ENCODE measurements around the gene TRIM54.
"Not testable (repeated sequence)": the region's sequence is repeated elsewhere in the genome, so short reads cannot be mapped to it uniquely, and the experiment has no call there.

TRIM54 gene

DNA sequence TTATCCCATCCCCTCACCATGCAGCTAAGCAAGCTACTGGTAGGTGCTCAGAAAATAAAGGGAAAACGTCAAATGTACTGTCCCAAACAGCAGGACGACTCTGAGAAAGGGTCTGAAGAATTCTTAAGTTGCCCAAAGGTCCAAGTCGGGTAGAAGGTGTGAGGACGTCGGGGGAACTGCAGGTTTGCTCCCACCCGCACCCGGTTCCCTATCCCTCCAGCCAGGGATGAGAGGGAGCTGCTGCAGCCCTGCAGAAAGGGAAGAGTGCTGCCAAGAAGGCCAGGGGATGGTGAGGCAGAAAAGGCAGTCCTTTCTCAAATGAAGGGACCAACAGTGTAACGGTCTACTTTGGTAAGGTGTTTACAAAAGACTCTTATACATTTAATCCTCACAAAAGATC lies 32.9 kb downstream of the TRIM54 start:
- DNase-seq, result no peak

DNA sequence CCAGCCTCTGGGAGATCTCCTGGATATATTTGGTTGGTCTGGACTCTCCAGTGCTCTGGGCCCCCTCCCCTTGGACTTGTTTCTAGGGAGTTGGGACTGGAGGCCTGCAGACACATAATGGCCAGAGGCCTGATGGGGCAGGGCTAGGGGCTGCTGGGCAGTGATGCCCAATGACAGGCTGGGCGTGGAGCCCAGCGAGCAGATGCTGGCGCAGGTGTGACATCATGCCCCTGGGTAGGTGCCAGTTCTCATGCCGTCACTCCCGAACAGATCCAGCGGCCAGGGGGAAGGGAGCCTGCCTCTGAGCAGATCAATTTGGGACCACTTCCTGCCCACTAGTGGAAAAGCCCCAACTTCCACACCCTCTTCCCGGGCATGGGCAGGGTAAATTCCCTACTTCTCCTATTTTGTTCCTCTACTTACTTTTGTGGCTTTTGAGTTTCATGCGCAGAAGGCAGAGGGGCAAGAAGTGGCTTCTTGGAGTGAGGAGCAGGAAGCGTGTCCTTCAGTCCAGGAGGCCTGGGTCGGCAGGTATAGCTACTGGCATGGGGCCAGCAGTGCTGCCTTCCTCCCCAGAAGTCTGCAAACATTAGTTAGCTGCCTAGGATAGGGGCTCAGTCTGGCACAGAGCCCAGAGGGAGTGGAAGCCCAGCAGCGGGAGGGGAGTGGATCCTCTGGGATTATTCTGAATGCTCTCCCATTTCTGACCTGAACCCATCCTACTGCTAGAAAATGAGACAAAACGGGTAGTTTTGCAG lies 34.6 kb downstream of the TRIM54 start:
- DNase-seq, result no peak

DNA sequence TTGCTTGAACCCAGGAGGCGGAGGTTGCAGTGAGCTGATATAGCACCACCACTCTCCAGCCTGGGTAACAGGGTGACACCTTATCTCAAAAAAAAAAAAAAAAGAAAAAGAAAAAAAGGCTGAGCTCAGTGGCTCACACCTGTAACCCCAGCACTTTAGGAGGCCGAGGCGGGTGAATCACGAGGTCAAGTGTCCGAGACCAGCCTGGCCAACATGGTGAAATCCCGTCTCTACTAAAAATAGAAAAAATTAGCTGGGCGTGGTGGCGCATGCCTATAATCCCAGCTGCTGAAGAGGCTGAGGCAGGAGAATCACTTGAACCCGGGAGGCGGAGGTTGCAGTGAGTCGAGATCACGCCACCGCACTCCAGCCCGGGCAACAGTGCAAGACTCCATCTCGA lies 37.6 kb downstream of the TRIM54 start:
- DNase-seq, result not testable (repeated sequence)

DNA sequence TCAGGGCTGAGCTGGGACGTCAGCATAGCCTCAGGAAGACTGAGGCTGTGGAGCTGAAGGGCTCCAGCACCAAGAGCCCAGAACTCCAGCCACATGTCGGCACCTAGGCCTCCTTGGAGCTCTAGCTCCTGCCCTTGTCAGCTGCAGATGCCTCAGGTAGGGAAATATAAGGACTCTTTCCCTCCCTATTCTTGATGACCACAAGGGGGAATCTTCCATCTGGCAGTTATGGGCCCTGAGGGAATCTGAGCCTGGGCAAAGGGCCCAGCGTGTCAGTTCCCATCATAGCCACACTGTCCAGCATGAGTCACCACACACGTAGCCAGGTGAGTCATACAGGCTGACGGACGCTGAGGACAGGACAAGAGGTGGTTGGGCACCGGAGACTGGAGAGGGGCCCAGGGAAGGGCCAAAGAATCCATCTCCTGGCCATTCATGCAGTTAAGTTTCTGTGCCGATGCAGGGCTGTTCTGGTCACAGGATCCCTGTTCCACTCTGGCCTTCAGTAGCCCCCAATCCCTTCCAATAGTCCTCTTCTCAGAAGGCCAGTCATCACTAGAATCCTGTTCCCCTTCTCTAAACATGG lies 38.8 kb downstream of the TRIM54 start:
- no peak for DNase-seq

DNA sequence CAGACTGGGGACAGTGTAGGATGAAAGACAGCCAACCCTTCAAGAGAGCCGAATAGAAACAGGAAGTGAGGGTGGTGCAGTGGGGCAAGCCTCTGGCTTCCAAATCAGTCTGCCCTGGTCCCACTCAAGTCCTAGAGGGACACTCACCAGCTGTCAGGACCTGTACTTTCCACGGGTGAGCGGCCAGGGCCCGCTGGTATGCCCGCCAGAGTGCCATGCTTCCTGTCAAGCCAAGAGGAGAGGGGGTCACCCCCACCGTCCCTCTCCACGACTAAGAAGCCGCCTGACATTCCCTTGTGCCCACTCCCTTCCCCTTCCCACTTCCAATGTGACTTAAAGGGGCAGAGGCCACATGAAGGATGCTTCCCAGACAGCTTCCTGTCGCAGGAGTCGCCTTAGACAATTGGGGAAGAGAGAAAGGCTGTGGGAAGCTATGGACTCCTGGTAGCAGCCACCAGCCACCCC lies 40.1 kb downstream of the TRIM54 start:
- no peak for DNase-seq

DNA sequence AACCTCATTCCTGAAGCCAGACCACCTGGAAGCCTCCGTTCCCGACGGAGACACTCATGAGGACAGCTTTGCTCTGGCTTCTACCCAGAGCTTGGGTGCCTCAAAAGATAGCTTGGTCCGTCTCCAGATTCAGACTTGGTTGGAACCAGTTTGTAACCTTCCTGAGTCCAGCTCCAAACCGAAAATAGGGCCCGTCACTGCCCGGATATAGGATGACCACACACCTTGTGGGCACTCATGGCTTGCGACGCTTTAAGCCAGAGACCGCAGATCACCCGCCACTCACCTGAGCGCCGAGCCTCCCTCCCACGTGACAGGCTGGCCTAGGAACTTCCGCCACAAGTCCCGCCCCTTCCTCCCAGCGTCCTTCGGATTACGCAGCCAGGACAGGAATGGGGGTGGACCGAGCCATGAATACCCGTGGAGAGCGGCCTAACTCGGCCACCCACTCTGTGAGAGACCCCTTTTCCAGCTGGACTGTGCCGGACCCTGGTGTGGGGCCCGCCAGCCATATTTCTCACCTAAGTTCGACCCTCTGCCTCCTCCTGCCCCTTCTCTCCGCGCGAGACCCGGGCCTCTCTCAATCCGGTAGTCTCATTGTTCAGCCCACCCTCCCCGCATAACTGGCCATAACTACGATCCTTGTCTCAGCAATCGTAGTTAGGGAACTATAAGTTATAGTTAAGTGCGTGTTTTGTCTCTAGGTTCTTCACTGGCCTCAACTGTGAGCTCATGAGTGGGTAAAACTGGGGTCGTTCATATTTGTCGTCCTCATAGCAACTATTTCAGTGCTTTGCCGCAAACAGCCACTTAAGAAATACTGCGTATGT lies 40.8 kb downstream of the TRIM54 start, which contains the start of gene MPV17:
Gene MPV17 (minus strand): TSS at position 332 of the 830 bp plus-strand sequence. CDS start 580 bp downstream, outside the sequence.
- peak; percentile 81 to 82 for DNase-seq

DNA sequence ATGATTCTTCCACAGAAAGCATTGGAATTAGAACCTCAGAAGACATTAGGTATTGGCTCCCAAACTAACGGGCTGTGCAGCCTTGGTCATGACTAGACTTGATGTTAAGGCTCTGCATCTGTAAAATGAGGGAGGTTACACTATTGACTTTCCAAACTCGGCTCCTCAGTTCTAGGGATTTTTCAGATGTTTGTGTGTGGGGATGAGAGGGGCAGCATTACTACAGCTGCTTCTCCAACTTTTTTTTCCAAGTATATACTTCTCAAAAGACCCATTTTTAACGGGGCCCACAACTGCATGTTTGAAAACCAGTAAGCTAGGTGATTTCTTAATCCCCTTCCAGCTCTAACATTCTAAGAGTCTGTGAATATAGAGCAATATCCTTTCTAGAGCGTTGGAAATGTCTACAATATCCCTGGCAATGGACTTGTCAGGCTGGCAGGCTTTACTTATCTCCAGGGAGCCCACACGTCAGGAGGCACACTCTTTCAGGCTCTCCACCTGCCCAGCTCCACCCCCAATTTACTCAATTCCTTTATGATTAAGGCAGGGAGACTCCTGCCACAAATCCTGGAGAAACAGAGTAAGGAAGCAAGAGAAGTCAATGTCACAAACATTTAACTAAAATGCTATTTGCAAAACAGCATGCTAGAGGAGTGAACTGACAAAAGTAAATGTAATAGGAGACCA lies 41.5 kb downstream of the TRIM54 start:
- DNase-seq, result no peak

DNA sequence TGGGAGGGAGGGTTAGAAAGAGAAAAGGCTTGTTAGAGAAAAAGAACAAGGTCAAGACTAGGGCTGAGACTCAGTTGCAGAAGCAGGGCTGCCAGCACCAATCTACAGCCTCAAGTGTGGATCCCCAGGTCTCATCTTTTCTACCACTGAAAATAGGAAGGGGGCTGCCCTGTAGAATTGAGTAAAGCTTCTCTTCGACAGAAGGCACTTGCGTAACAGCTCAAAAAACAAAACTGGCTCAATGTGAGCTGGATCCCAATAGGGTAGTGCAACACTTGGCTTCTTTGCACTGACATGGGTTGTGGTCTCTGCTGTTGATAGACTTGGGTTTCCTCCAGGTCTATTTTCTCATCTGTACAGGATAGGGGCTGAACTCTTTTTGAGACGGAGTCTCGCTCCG lies 42.5 kb downstream of the TRIM54 start:
- no peak for DNase-seq

DNA sequence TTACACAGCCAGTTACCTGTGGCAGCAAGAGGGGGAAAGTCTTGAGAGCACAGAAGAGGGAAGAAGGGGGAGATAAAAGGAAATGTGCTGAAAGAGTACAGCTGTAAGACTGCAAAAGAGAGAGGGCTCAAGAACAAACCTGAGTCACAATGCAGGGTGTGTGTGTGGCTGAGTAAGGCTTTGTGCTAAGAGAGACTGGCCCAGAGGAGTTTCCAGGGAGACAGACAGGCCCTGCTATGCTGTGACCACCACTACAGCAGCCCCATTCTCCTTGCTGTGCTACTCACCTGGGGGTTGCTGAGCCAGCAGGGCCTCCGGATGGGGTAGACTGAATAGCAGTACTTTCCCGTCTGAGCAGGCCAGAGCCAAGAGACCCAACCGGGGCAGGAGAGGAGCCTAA lies 53.1 kb downstream of the TRIM54 start:
- no peak for DNase-seq

DNA sequence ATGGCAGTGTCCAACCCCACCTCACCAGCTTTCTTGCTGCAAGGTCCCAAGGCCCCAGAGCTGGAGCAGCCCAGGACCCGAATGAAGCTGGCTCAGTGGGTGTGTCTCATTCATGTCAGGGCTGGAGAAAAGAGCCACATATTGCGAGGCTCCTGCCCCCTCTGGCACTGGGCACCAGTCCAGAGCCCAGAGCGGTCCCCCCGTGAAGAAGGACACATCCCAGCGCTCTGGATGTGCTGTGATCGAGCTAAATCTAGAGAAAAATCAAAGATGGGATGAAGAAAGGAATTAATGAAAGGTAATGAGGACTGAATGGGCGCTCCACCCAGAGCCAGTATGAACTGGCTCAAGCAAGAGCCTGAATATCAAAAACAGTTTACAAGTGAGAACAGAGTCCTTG lies 53.9 kb downstream of the TRIM54 start:
- no peak for DNase-seq

DNA sequence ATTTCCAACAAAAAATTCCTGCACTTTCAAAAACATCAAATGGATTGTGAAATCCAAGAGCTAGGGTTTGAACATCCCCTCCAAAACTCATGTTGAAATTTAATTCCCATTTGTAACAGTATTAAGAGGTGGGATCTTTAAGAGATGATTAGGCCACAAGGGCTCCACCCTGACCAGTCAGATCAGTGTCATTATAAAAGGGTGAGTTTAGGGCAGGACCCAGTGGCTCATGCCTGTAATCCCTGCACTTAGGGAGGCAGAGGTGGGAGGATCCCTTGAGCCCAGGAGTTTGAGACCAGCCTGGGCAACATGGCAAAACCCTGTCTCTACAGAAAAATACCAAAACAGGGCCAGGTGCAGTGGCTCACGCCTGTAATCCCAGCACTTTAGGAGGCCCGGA lies 65.4 kb downstream of the TRIM54 start:
- DNase-seq, result no peak

DNA sequence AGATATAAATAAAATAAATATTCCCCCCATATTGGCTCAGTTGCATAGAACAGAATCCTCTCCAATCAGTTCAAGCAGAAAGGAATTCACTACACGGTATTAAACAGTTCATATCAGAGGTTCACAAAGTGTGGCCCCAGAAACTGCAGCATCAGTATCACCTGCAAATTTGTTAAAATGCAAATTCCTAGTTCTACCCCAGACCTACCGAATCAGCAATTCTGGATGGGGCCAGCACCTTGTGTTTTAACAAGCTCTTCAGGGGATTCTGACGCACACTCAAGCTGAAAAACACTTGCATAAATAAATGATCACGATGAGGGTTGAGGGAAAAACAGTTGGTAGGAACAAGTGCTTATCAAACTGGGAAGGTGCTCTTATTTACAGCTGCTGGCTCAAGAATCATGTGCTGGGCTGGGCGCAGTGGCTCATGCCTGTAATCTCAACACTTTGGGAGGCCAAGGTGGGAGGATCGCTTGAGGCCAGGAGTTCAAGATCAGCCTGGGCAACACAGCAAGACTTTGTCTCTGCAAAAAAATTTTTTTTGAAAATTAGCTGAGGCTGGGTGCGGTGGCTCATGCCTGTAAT lies 68.0 kb downstream of the TRIM54 start:
- no peak for DNase-seq

DNA sequence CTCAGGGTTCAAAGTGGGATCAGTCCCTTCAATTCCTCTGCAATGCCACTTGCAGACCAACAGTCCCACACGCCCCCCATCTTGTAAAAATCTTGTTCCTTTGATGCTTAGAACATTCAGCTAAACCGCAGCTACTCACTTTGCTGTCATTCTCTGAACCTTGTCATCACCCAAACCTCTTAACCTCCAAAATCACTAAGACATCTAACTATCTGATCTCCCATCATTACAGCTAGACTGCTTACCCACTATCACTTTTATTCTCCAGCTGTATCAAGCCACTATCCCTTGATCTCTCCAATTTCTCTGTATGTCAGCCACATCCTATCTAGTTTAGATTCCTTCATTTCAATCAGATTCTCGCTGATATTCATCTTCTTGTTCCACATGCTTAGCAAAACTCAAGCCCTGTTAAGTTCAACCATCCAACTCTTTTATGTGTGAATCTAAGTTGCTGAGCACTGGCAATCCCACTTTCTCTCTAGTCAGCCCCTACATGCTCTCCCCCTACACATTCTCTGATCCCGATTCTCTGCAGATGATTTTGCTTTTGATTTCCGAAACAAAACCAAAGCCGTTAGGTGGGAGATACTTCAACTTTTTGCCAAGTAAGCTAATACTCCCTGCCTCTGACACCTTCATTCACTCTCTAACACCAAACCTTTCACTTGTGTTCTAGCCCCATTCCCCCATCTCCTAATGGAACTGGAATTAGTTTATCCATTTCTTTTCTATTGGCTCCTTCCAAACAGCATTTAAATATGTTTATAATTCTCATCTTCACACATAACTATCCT lies 69.8 kb downstream of the TRIM54 start:
- no peak for DNase-seq

DNA sequence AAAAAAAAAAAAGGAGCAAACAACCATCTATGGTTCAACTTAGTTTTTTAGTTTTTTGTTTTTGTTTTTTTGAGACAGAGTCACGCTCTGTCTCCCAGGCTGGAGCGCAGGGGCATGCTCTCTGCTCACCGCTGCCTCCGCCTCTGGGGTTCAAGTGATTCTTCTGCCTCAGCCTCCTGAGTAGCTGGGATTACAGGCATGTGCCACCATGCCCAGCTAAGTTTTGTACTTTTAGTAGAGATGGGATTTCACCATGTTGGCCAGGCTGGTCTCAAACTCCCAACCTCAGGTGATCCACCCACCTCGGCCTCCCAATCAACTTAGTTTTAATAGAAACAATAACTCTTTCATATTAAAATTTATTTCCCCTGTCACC lies 71.1 kb downstream of the TRIM54 start:
- DNase-seq, result not testable (repeated sequence)

DNA sequence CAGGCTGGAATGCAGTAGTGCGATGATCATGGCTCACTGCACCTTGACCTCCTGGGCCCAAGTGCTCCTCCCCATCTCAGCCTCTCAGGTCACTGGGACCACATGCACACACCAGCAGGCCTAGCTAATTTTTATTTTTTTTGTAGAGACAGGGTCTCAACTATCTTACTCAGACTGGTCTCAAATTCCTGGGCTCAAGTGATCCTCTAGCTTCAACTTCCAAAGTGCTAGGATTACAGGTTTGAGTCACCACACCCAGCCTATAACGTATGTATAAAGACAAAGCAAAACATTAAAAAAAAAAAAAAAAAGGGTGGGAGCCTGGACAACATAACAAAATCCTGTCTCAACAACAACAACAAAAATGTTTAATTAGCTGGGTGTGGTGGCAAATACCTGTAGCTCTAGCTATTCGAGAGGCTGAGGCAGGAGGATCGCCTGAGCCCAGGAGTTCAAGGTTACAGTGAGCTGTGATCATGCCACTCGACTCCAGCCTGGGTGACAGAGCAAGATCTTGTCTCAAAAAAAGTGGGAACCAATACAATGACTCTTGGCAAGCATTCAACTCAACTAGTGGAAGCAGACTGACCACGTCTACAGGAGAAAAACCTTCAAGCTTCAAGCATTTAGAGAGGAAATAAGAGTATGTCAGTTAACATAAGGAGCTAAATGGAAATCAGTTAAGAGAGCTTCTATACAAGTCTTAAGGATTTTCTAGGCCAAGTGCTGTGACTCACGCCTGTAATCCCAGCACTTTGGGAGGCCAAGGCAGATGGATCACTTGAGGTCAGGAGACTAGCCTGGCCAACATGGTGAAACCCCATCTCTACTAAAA lies 71.8 kb downstream of the TRIM54 start:
- no peak for DNase-seq

DNA sequence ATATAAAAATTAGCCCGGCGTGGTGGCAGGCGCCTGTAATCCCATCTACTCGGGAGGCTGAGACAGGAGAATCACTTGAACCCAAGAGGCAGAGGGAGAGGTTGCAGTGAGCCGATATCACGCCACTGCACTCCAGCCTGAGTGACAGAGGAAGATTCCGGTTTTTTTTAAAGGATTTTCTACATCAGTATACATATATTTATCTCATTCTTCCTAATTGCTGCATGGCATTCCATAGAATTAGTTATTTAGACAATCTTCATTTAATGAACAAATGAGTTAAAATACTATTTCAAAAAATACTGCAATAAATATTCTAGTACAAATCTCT lies 72.3 kb downstream of the TRIM54 start:
- no peak for DNase-seq

DNA sequence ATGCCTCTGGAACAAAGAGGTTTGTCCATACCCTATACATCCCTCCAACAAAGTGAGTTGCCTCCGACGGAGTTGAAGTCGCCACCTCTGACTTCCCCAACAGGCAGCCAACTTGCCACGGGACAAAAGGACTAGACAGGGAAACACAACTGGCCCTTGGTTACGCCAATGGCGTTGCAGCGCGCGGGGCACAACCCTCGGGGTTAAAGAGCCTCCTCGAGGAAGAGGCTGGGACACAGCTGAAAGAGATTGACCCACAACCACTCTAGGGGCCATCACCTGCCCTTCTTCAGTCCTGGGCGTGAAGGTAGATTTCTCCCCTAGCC lies 73.8 kb downstream of the TRIM54 start:
- no peak for DNase-seq

DNA sequence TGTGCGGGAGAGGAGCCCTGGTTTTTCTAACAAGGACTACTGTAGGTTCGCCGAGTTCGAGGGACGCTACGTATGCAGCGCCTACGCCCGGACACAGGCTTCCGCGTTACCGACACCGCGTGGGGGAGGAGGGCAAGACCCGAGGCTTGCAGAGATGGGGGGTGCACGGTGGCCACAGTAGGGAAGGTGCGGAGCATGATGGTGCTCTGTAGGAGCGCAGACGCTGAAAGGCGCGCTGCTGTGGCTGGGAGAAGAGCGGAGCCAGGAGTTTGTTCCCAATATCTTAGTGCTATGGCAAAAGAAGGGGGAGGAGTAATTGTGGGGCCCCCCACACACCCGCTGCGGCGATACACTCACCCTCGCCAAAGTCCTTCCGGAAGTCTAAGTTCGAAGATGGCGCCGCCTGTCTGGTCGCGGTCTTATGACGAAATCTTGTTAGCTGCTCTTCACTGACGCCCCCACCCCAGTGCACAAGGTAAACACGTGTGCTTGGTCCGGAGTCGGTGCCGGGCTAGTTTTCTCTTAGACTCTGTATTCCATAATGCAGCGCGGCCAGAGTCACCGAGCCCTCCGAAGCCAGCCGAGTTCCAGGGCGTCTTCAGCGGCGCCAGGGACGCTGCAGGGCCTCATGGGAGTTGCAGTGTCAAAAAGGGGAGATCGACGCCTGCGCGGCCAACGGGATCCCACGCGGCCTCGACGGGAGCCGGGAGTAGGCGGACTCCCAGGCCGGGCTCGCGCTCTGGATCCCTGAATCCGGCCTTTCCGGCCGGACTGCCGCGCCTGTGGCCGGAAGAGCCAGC lies 74.4 kb downstream of the TRIM54 start, which contains the start of gene GTF3C2:
Gene GTF3C2 (minus strand): TSS at position 383 of the 800 bp plus-strand sequence. CDS start 13,210 bp downstream, outside the sequence.
- peak; percentile 92 for DNase-seq
